ENCODE data around the gene FAM151B.
A peak's percentile ranks its signal among the peaks of the same experiment; 100 is the strongest.

DNA sequence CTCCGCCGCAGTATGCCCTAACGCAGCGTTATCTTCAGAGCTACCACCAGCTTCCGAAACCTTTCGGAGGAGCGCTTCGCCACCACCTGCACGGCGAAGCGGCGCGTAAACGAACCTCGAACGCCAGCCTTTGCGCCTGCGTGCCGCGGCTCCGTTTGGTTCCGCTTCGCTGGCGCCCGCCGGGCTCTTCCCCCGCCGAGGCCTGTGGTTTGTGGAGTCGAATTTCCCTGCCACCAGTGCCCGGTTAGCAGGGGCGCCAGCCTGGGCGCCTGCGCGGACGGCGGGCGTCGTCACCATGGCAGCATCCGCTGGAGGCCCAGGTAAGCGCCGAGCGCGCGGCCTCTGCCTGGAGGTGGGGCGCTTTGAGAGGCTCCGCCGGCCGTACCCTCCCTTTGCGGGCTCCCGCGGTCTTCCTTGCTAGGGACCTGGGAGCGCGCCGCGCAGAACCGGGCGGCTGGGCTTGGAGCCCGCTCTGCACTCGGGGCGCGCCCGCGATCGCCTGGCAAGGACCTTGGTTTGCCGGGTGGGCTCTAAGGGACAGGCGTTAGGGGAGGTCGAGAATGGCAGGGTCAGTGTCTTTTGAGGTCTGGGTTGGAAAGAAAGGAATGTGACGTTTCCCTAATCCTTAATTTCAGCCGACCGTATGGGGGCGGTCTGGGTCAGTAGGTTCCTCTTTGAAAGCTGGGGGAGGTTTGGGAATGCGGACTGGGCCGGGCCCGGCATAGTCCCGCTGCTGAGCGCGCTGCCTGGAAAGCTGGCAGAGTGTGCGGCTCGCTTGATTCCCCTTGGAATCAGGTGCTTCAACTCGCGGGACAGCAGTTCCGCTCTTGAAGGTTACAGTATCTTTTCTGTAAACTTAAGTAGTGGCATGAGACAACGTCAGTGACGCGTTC lies at the start of gene FAM151B:
- TF ChIP-seq, protein P1, sequence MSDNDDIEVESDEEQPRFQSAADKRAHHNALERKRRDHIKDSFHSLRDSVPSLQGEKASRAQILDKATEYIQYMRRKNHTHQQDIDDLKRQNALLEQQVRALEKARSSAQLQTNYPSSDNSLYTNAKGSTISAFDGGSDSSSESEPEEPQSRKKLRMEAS (CRISPR knock-in tag; IDR thresholded peaks at IDR 0.05): peak; percentile 97
- TF ChIP-seq, protein P2, sequence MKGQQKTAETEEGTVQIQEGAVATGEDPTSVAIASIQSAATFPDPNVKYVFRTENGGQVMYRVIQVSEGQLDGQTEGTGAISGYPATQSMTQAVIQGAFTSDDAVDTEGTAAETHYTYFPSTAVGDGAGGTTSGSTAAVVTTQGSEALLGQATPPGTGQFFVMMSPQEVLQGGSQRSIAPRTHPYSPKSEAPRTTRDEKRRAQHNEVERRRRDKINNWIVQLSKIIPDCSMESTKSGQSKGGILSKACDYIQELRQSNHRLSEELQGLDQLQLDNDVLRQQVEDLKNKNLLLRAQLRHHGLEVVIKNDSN (CRISPR knock-in tag; IDR thresholded peaks at IDR 0.05): peak; percentile 59; the same call in 1 of the 2 replicates
- TF ChIP-seq TEAD1 (CRISPR knock-in tag; IDR thresholded peaks at IDR 0.05): peak; percentile 58
- TF ChIP-seq, protein P3, sequence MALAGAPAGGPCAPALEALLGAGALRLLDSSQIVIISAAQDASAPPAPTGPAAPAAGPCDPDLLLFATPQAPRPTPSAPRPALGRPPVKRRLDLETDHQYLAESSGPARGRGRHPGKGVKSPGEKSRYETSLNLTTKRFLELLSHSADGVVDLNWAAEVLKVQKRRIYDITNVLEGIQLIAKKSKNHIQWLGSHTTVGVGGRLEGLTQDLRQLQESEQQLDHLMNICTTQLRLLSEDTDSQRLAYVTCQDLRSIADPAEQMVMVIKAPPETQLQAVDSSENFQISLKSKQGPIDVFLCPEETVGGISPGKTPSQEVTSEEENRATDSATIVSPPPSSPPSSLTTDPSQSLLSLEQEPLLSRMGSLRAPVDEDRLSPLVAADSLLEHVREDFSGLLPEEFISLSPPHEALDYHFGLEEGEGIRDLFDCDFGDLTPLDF (CRISPR knock-in tag; IDR thresholded peaks at IDR 0.05): peak; percentile 83; the same call in 1 of the 2 replicates
- TF ChIP-seq, protein P4, sequence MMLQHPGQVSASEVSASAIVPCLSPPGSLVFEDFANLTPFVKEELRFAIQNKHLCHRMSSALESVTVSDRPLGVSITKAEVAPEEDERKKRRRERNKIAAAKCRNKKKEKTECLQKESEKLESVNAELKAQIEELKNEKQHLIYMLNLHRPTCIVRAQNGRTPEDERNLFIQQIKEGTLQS (CRISPR knock-in tag; conservative IDR thresholded peaks at IDR 0.05): no peak
- TF ChIP-seq CREB1 (CRISPR knock-in tag; IDR thresholded peaks at IDR 0.05): peak; percentile 93
- TF ChIP-seq, protein P5, sequence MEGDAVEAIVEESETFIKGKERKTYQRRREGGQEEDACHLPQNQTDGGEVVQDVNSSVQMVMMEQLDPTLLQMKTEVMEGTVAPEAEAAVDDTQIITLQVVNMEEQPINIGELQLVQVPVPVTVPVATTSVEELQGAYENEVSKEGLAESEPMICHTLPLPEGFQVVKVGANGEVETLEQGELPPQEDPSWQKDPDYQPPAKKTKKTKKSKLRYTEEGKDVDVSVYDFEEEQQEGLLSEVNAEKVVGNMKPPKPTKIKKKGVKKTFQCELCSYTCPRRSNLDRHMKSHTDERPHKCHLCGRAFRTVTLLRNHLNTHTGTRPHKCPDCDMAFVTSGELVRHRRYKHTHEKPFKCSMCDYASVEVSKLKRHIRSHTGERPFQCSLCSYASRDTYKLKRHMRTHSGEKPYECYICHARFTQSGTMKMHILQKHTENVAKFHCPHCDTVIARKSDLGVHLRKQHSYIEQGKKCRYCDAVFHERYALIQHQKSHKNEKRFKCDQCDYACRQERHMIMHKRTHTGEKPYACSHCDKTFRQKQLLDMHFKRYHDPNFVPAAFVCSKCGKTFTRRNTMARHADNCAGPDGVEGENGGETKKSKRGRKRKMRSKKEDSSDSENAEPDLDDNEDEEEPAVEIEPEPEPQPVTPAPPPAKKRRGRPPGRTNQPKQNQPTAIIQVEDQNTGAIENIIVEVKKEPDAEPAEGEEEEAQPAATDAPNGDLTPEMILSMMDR (IDR thresholded peaks at IDR 0.05): no peak
